ENCODE data around the gene CD37.
"Not testable (repeated sequence)": the region's sequence is repeated elsewhere in the genome, so short reads cannot be mapped to it uniquely, and the experiment has no call there.

Gene CD37

DNA sequence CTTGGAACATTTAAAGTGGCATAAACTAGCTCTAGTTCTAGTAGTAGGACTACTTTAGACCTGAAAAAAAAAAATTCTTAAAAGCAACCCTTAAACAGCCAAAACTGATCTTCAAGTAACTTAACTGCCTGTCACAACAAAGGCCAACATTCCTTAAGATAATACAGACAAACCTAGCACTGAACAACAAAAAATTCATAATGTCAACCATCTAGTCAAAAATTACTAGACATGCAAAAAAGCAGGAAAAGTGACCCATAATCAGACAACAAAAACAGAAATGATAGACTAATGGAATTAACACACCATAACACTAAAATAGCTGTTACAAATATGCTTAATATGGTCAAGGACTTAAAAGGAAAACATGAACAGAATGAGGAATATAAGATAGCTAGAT is 16.9 kb upstream of the CD37 start:
- TF ChIP-seq, protein P1, sequence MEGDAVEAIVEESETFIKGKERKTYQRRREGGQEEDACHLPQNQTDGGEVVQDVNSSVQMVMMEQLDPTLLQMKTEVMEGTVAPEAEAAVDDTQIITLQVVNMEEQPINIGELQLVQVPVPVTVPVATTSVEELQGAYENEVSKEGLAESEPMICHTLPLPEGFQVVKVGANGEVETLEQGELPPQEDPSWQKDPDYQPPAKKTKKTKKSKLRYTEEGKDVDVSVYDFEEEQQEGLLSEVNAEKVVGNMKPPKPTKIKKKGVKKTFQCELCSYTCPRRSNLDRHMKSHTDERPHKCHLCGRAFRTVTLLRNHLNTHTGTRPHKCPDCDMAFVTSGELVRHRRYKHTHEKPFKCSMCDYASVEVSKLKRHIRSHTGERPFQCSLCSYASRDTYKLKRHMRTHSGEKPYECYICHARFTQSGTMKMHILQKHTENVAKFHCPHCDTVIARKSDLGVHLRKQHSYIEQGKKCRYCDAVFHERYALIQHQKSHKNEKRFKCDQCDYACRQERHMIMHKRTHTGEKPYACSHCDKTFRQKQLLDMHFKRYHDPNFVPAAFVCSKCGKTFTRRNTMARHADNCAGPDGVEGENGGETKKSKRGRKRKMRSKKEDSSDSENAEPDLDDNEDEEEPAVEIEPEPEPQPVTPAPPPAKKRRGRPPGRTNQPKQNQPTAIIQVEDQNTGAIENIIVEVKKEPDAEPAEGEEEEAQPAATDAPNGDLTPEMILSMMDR (IDR thresholded peaks at IDR 0.05; ENCODE audit: insufficient read depth, low read depth, low read length, missing control alignments), result no peak
- no peak overlapping the region for H3K4me3 ChIP-seq (ENCODE audit: low read depth, low read length)
- no peak for DNase-seq (ENCODE audit: low read depth)

DNA sequence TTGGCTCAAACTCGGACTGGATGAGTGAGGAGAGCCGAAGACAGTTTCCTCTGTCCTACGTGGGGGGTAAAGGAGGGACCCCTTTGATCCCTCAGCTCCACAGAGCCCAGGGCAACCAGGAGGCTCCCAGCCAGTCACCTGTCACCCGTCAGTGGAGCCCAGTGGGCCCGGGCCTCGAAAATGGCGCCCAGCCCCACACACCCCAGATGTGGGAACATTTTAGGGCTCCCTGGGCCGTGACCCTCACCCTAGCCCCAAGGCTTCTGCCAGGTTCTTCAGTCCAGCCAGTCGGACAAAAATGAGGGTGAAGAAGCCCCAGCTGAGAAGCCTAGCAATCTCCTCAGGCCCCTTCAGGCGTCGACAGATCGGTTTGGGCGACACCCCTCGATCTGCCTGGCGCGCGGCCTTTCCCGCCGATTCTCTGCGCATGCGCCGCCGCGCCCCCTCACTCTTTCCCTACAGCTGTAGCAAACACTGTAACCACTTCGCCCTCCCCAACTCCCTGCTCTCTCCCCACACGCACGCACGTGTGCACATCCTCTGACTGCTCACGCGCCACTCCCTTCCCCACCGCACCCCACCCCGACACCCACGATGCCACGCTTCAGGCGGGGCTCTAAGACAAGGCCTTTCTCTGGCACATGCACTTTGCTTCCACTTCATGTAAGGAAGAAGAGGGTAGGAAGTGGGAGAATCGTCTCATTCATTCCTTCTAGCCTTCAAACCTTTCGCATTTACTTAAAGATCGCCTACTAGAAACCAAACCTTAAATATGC is 10.2 kb upstream of the CD37 start, which contains the start of gene SLC6A16:
Gene SLC6A16, minus strand, starts transcription at position 391 of the 776 bp plus-strand sequence. CDS start 13,844 bp downstream, outside the sequence.
- H3K4me3 ChIP-seq (ENCODE audit: low read depth, low read length), result no peak within 1 kb of the TSS
- TF ChIP-seq, protein P1 (IDR thresholded peaks at IDR 0.05; ENCODE audit: insufficient read depth, low read depth, low read length, missing control alignments), result no peak
- no peak for DNase-seq (ENCODE audit: low read depth)

DNA sequence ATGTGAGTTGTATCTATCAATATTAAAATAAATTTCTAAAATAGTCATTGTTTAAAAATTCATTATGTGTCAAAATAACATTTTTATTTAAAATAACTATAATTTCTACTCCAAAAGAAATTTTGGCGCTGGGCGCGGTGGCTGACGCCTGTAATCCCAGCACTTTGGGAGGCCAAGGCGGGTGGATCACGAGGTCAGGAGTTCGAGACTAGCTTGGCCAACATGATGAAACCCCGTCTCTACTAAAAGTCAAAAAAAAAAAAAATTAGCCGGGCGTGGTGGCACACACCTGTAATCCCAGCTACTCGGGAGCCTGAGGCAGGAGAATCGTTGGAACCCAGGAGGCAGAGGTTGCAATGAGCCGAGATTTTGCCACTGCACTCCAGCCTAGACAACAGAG is 9.4 kb upstream of the CD37 start:
- DNase-seq (ENCODE audit: low read depth); H3K4me3 ChIP-seq (ENCODE audit: low read depth, low read length): not testable (repeated sequence)

DNA sequence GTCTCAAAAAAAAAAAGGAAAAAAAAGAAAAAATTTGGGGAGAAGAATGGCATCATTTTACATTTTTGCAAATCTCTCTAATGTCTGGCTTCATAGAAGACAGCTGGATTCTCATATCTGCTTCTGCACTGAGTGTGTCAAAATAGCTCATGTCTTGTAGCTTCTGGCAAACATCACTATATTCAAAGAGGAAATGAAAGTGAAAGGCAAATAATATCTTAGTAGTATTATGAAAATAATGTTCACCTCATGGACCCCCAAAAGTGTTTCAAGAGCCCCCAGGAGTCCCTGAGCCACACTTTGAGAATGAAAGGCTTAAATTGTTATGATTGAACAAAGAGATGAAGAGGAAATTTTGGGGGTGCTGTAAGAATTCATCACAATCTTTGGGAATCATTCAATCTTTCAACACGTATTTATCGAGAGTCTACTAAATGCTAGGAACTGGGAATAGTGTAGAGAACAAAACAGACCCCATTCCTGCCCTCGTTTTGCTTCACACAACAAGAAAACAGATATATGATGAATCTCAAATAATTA is 9.0 kb upstream of the CD37 start:
- TF ChIP-seq, protein P1 (IDR thresholded peaks at IDR 0.05; ENCODE audit: insufficient read depth, low read depth, low read length, missing control alignments), result no peak
- peak; percentile 74 for DNase-seq (ENCODE audit: low read depth)
- peak overlapping the region; percentile 24 for H3K4me3 ChIP-seq (ENCODE audit: low read depth, low read length)

DNA sequence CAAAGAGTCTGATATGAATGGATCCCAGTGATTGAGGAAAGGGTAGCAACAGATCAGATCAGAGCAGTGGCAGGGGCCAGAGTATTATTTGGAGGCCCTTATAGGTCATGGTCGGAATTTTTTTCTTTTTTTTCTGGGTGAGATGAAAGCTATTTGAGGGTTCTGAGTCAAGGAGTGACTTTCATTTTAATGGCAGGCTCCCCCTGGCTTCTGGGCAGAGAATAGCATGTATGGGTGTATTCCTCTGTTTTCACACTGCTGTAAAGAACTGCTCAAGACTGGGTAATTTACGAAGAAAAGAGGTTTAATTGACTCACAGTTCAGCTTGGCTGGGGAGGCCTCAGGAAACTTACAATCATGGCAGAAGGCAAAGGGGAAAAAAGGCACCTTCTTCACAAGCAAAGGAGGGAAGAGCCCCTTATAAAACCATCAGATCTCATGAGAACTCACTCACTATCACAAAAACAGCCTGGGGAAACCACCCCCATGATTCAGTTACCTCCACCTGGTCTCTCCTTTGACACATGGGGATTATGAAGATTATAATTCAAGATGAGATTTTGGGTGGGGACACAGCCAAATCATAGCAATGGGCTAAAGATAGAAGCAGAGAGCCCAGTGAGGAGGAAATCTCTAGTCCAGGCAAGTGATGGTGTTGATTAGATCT is 7.2 kb upstream of the CD37 start:
- peak; percentile 81 for DNase-seq (ENCODE audit: low read depth)
- no peak overlapping the region for H3K4me3 ChIP-seq (ENCODE audit: low read depth, low read length)
- TF ChIP-seq, protein P1 (IDR thresholded peaks at IDR 0.05; ENCODE audit: insufficient read depth, low read depth, low read length, missing control alignments), result peak; percentile 70

DNA sequence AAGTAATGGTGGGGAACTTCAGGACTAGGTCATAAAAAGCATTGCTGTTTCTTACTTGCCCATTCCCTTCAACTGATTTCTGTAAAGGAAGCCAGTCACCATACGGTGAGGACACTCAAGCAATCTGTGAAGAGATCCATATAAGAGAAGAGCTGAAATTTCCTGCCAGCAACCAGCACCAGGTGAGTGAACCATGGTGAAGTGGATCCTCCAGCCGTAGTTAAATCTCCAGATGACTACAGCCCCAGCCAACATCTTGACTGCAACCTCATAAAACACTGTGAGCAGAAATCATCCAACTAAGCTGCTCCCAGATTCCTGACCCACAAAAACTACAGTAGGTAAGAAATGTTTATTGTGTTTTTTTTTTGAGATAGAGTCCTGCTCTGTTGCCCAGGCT is 6.5 kb upstream of the CD37 start:
- no peak for DNase-seq (ENCODE audit: low read depth)
- peak overlapping the region; percentile 36 for H3K4me3 ChIP-seq (ENCODE audit: low read depth, low read length)
- TF ChIP-seq, protein P1 (IDR thresholded peaks at IDR 0.05; ENCODE audit: insufficient read depth, low read depth, low read length, missing control alignments), result no peak

DNA sequence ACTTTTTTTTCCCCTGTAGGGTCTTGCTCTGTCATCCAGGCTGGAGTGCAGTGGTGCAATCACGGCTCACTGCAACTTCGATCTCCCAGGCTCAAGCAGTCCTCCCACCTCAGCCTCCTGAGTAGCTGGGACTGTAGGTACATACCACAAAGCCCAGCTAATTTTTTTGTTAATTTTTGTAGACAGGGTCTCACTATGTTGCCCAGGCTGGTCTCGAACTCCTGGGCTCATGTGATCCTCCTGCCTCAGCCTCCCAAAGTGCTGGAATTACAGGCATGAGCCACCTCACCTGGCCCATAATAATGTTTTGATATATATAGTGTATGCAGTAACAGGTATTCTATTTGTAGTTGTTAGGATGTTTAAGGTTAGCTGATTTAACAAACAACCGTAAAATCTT is 4.0 kb upstream of the CD37 start:
- H3K4me3 ChIP-seq (ENCODE audit: low read depth, low read length), result peak overlapping the region; percentile 36
- not testable (repeated sequence) for DNase-seq (ENCODE audit: low read depth)

All from GM12865 (cell line).